Caco-2 (cell line): ENCODE data around the gene RCE1. TPM values are rescaled to one million over a fixed set of nuclear protein-coding genes. Genes with fewer than 3 reads are reported as not detected.
"Not testable (repeated sequence)": the region's sequence is repeated elsewhere in the genome, so short reads cannot be mapped to it uniquely, and the experiment has no call there.

Source experiments
- BruUV-seq: library from RNA; stranded (reverse); fragments of 400-500 nt; replicated peaks from 2 replicates; lab custom pipeline; 2021; lab: Mats Ljungman, UMichigan
- CTCF ChIA-PET: fragments of 300-600 bp; sonication (Branson Sonifier 250); formaldehyde crosslinking; loops from one replicate; lab custom pipeline; 2022; ENCODE audit warnings: antibody characterized with exemption; lab: Charles Lee
- POLR2A ChIA-PET: fragments of 300-600 bp; sonication (Branson Sonifier 250); formaldehyde crosslinking; loops from one replicate; lab custom pipeline; 2022; ENCODE audit warnings: antibody characterized with exemption; lab: Charles Lee
- DNase-seq, 2 experiments: peaks; one replicate each; pipeline versions ENCODE4 v3.0.0 to v3.0.0-alpha.2; 2020 to 2022
- H3K27me3 ChIP-seq: replicated peaks from 2 replicates; pipeline ENCODE4 v1.6.0; 2011; ENCODE audit warnings: low read length; ENCODE audit not compliant: control insufficient read depth, insufficient read depth
- H3K36me3 ChIP-seq: 2 replicates; pipeline ENCODE4 v1.5.1; 2011; ENCODE audit warnings: low read length; ENCODE audit not compliant: control insufficient read depth, insufficient read depth
- H3K4me1 ChIP-seq: fragments of 250-450 bp; sonication (Bioruptor Pico); 2 replicates; pipeline ENCODE4 v1.5.1; 2020; ENCODE audit warnings: mild to moderate bottlenecking
- H3K4me3 ChIP-seq: 2 replicates; pipeline ENCODE4 v1.5.1; 2011; ENCODE audit warnings: low read depth, mild to moderate bottlenecking, control low read depth, low read length
- H3K9me3 ChIP-seq: fragments of 250-450 bp; sonication (Bioruptor Pico); 2 replicates; pipeline ENCODE4 v1.5.1; 2020; ENCODE audit warnings: mild to moderate bottlenecking, moderate library complexity
- H3K27ac Mint-ChIP-seq: one replicate; pipeline ENCODE4 v1.8.0; 2022; ENCODE audit warnings: mixed read lengths; ENCODE audit not compliant: unreplicated experiment
- H3K27me3 Mint-ChIP-seq: one replicate; pipeline ENCODE4 v1.8.0; 2022; ENCODE audit warnings: mixed read lengths; ENCODE audit not compliant: insufficient read depth, unreplicated experiment
- H3K36me3 Mint-ChIP-seq: one replicate; pipeline ENCODE4 v1.8.0; 2022; ENCODE audit warnings: mild to moderate bottlenecking, mixed read lengths; ENCODE audit not compliant: insufficient read depth, unreplicated experiment
- H3K4me1 Mint-ChIP-seq: one replicate; pipeline ENCODE4 v1.8.0; 2022; ENCODE audit warnings: low read depth, mixed read lengths; ENCODE audit not compliant: unreplicated experiment
- H3K4me3 Mint-ChIP-seq: one replicate; pipeline ENCODE4 v1.8.0; 2022; ENCODE audit warnings: mild to moderate bottlenecking, moderate library complexity, mixed read lengths; ENCODE audit not compliant: unreplicated experiment
- H3K9me3 Mint-ChIP-seq: one replicate; pipeline ENCODE4 v1.8.0; 2022; ENCODE audit warnings: mixed read lengths; ENCODE audit not compliant: unreplicated experiment
- intact Hi-C: fragments of 100-400 bp; cut with micrococcal nuclease; formaldehyde crosslinking; loops from one replicate; pipeline ENCODE4 v1.10.0; 2022; ENCODE audit not compliant: unreplicated experiment
- total RNA-seq: library from RNA; stranded (reverse); gene quantifications from 2 replicates; pipeline ENCODE4 v1.2.3, GENCODE V29; 2022
- TF ChIP-seq, protein P1 (sequence below), 2 experiments: fragments of 200-600 bp in 1 of 2; IDR thresholded peaks; 1 replicate in 1 of 2; 2 replicates in 1 of 2; pipeline versions ENCODE4 v1.5.1 to v1.8.0; 2011 to 2022; ENCODE audit warnings: antibody characterized with exemption in 1 of 2, control low read depth in 1 of 2, inconsistent platforms in 1 of 2, low read depth in 1 of 2, low read length in 1 of 2, mild to moderate bottlenecking in 1 of 2, moderate library complexity in 1 of 2; ENCODE audit not compliant: insufficient read depth in 1 of 2, severe bottlenecking in 1 of 2, unreplicated experiment in 1 of 2

RCE1 gene
- total RNA-seq, 1 experiment from 2014 or later = 60.7 TPM

DNA sequence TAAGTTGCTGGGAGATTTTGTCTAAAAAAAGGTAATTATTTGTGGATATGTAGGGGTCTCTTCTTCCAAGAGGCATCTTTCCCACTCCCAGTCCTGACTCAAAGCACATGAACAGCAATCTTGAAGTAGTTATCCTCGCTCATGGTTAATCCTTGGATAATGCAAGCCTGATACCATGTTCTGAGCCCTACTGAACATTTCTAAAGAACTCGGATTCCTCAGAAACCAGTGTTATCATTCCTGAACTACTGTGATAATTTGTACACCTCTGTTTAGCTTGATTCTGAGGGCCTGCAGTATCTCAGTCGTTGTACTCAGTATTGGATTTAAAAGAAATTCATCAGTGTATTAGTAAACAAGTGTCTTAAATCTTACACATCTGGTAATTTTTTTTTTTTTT is 22.3 kb upstream of the RCE1 start:
- TF ChIP-seq, protein P1, sequence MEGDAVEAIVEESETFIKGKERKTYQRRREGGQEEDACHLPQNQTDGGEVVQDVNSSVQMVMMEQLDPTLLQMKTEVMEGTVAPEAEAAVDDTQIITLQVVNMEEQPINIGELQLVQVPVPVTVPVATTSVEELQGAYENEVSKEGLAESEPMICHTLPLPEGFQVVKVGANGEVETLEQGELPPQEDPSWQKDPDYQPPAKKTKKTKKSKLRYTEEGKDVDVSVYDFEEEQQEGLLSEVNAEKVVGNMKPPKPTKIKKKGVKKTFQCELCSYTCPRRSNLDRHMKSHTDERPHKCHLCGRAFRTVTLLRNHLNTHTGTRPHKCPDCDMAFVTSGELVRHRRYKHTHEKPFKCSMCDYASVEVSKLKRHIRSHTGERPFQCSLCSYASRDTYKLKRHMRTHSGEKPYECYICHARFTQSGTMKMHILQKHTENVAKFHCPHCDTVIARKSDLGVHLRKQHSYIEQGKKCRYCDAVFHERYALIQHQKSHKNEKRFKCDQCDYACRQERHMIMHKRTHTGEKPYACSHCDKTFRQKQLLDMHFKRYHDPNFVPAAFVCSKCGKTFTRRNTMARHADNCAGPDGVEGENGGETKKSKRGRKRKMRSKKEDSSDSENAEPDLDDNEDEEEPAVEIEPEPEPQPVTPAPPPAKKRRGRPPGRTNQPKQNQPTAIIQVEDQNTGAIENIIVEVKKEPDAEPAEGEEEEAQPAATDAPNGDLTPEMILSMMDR (IDR thresholded peaks at IDR 0.05; ENCODE audit: insufficient read depth in 1 of 2, low read depth in 1 of 2, low read length in 1 of 2, severe bottlenecking in 1 of 2, unreplicated experiment in 1 of 2) = no peak
- no peak overlapping the region for H3K4me3 Mint-ChIP-seq
- peaks cover 13% of the 10 kb centered on the region for H3K4me1 Mint-ChIP-seq
- intact Hi-C loops = no loop called here
- H3K36me3 ChIP-seq = no peaks in the 10 kb centered on the region; the same call in 1 of the 2 replicates
- no peaks in the 10 kb centered on the region for H3K27me3 ChIP-seq
- H3K27ac Mint-ChIP-seq = no peak overlapping the region
- DNase-seq = no peak
- peaks cover 17% of the 10 kb centered on the region for H3K36me3 Mint-ChIP-seq
- no peak overlapping the region for H3K4me3 ChIP-seq
- POLR2A ChIA-PET = interaction anchor here (0.9 kb wide), 1 partner anchor 183 kb away, joined by 3 read pairs; the partner anchor contains the start of gene RBM4
- no peaks in the 10 kb centered on the region for H3K27me3 Mint-ChIP-seq
- BruUV-seq = no TSS peak
- 0 out of 2 replicates have a peak, but pooled peaks cover 3% of the 10 kb centered on the region for H3K9me3 ChIP-seq
- no peaks in the 10 kb centered on the region for H3K9me3 Mint-ChIP-seq
- CTCF ChIA-PET = interaction anchor here (1.1 kb wide), 1 partner anchor 128 kb away, joined by 3 read pairs; no protein-coding TSS in a partner anchor
- peaks cover 41% of the 10 kb centered on the region for H3K4me1 ChIP-seq

DNA sequence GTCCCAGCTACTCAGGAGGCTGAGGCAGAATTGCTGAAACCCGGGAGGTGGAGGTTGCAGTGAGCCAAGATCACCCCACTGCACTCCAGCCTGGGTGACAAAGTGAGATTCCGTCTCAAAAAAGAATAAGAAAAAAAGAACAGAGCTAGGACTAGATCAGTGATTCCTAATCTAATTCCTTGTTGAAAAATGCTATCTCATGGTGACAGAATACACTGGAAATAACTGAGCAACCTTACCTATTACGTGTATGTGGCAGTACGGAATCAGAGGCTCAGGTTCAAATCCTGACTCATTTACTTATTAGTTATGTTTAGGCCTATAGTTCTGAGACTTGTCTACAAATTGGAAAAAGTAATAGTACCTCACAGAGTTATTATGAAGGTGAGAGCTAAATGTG is 19.5 kb upstream of the RCE1 start:
- H3K9me3 Mint-ChIP-seq = no peaks in the 10 kb centered on the region
- Histone ChIP-seq H3K4me3 (no peak overlapping the region), H3K9me3 (0 out of 2 replicates have a peak, but pooled peaks cover 3% of the 10 kb centered on the region), H3K27me3 (no peaks in the 10 kb centered on the region), H3K36me3 (peaks cover 1% of the 10 kb centered on the region; the same call in 1 of the 2 replicates), H3K4me1 (peaks cover 21% of the 10 kb centered on the region)
- no peaks in the 10 kb centered on the region for H3K27me3 Mint-ChIP-seq
- DNase-seq = no peak
- no peak overlapping the region for H3K4me3 Mint-ChIP-seq
- BruUV-seq = no TSS peak
- peaks cover 6% of the 10 kb centered on the region for H3K4me1 Mint-ChIP-seq
- no peak overlapping the region for H3K27ac Mint-ChIP-seq
- ChIA-PET CTCF (no interaction called here), POLR2A (interaction anchor here (0.5 kb wide), 1 partner anchor 583 kb away, joined by 3 read pairs; no protein-coding TSS in a partner anchor)
- H3K36me3 Mint-ChIP-seq = peaks cover 35% of the 10 kb centered on the region
- intact Hi-C loops = no loop called here
- TF ChIP-seq, protein P1 (IDR thresholded peaks at IDR 0.05; ENCODE audit: insufficient read depth in 1 of 2, low read depth in 1 of 2, low read length in 1 of 2, severe bottlenecking in 1 of 2, unreplicated experiment in 1 of 2) = no peak

DNA sequence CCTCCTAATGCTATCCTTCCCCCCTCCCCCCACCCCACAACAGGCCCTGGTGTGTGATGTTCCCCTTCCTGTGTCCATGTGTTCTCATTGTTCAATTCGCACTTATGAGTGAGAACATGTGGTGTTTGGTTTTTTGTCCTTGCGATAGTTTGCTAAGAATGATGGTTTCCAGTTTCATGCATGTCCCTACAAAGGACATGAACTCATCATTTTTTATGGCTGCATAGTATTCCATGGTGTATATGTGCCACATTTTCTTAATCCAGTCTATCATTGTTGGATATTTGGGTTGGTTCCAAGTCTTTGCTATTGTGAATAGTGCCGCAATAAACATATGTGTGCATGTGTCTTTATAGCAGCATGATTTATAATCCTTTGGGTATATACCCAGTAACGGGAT is 18.7 kb upstream of the RCE1 start:
- H3K27me3 Mint-ChIP-seq, intact Hi-C loops, H3K9me3 Mint-ChIP-seq, H3K27me3 ChIP-seq, H3K4me1 Mint-ChIP-seq, BruUV-seq, DNase-seq, CTCF ChIA-PET, POLR2A ChIA-PET, H3K9me3 ChIP-seq, H3K4me3 ChIP-seq, H3K4me3 Mint-ChIP-seq, H3K27ac Mint-ChIP-seq, H3K36me3 ChIP-seq: not testable (repeated sequence)
- H3K36me3 Mint-ChIP-seq = peaks cover 41% of the 10 kb centered on the region
- H3K4me1 ChIP-seq = peaks cover 12% of the 10 kb centered on the region
